GM10248 (cell line): Measurements from ENCODE around the gene TCF20.

Experiments
- CTCF ChIA-PET: fragments of 300-600 bp; sonication (Branson Sonifier 250); formaldehyde crosslinking; extraction: SDS; loops from one replicate; lab custom pipeline; 2021; ENCODE audit warnings: antibody characterized with exemption; lab: Yijun Ruan, JAX
- POLR2A ChIA-PET: fragments of 350-650 bp; sonication (Branson Sonifier 250); formaldehyde crosslinking; extraction: SDS; loops from one replicate; lab custom pipeline; 2020; ENCODE audit warnings: antibody characterized with exemption; lab: Yijun Ruan, JAX
- DNase-seq: peaks from one replicate; pipeline ENCODE4 v3.0.0; 2012; ENCODE audit errors: extremely low spot score
- TF ChIP-seq, protein P1 (sequence below): IDR thresholded peaks from 2 replicates; pipeline ENCODE4 v1.5.1; 2012; ENCODE audit warnings: mild to moderate bottlenecking, low read depth; ENCODE audit errors: extremely low read depth, missing control alignments, control extremely low read depth

Gene TCF20

DNA sequence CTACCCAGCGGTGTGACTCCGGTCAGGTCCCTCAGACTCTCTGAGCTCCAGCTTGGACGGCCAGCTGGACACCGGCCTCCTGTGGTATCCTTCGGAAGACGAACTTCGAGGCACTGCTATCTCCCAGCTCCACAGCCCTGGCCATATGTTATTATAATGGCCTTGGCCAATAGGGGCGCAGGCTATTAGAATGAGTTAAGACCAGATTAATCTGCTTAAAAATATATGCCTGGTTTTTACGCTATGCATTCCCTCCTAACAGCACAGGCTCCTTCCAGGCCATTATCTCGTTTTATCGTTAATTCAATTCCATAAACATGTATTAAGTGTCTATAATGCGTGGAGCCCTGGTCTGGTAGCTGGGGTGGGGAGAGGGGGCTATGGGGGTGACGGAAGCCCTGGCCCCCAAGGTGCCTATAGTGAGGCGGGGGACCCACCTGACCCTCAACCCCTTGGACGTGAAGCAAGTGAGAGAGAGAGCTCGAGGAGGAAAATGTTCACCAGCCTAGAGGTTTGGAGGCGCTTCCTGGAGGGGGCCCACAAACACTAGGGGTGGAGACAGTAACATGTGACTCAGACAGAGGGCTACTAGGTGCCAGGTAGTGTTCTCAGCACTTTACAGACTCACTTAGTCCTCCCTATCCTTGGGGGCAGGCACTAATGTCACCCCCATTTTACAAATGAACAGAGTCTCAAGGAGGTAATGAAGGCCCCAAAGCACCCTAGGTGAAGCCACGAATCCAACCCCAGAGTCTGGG is 37.5 kb upstream of the TCF20 start:
- DNase-seq: no peak
- CTCF ChIA-PET: interaction anchor here (1.1 kb wide), 1 partner anchor 16 kb away, joined by 3 read pairs; no protein-coding TSS in a partner anchor
- POLR2A ChIA-PET: no interaction called here
- TF ChIP-seq, protein P1, sequence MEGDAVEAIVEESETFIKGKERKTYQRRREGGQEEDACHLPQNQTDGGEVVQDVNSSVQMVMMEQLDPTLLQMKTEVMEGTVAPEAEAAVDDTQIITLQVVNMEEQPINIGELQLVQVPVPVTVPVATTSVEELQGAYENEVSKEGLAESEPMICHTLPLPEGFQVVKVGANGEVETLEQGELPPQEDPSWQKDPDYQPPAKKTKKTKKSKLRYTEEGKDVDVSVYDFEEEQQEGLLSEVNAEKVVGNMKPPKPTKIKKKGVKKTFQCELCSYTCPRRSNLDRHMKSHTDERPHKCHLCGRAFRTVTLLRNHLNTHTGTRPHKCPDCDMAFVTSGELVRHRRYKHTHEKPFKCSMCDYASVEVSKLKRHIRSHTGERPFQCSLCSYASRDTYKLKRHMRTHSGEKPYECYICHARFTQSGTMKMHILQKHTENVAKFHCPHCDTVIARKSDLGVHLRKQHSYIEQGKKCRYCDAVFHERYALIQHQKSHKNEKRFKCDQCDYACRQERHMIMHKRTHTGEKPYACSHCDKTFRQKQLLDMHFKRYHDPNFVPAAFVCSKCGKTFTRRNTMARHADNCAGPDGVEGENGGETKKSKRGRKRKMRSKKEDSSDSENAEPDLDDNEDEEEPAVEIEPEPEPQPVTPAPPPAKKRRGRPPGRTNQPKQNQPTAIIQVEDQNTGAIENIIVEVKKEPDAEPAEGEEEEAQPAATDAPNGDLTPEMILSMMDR: no peak

DNA sequence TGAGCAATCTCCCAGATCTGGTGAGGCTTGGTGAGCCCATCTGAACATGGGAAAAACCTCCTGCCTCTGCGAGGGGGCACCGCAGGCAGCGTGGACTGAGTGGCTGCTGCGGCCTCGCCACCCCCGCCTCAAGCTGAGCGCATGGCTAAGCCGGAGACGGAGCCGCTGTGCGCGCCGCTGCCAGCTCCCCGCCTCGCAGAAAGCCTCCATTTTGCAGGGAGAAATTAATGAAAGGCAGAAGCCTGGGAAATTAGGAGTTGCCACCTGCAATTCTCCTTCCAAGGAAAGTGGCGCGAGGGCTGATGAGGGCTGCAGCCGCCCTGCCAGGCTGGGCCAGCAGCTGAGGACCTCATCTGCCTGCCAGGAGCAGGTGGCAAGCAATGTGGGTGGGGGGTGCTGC is 35.6 kb upstream of the TCF20 start:
- TF ChIP-seq, protein P1: no peak
- no peak for DNase-seq
- ChIA-PET CTCF (no interaction called here), POLR2A (no interaction called here)

DNA sequence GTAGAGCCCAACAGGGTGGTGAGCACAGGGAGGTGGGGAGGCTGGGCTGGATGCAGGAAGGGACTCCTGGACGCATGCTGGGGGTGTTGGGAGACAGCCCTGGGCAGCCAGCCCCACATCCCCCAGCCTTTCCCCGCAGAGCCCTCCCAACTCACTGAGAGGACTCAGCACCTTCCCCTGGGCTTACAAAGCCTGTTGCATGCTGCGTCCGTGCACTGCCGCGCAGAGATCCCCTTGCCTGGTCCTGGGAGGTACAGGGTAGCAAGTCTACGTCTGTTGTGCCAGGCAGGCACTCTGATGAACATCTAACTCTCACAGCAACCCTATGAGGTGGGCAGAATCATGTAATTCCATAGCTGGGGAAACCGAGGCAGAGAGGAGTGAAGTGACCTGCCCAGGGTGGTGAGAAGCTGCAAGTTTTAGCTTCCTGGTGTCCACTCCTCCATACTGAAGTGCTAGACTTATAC is 33.9 kb upstream of the TCF20 start:
- POLR2A ChIA-PET: no interaction called here
- CTCF ChIA-PET: interaction anchor here (1.3 kb wide), 1 partner anchor 17 kb away, joined by 3 read pairs; no protein-coding TSS in a partner anchor
- TF ChIP-seq, protein P1: no peak
- DNase-seq: no peak

DNA sequence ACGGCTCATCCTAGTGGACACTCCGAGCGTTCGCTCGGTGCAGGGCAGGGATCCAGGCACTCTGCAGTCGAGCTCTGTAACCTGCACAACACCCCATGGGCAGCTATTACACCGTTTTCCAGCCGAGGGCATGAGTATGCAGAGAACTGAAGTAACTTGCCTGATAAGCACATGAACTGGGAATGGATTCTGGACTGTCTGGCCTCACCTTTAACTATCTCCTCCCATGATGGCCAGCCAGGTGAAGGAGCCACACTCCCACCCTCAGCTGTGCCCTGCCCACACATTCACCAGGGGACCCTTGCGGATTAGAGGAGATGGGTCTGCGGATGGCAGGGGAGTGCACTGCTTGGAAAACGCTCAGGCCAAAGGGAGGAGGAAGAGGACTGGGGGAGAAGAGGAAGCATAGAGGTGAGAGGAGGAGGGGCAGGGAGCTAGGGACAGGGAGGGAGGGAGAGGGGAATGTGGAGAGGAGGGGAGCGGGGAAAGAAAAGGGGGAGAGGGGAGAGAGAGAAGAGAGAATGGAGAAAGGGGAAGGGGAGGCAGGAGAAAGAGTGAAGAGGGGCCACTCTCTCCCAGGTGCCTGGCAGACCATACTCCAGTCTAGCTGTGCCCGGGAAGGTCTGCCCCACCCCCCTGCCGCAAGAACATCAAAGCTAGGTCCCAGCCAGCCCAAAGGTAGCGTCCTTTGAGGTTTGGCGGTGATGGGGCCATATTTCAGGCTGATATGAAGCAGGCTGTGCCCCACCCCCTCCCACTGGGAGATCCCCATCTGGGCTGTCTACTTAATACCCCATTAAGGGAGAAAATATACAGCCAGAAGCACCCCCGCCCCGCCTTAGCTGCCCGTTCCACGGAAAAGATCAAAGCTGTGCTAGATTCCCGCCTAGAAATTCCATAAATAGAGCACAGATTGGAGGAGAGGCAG is 33.2 kb upstream of the TCF20 start:
- ChIA-PET POLR2A (no interaction called here), CTCF (interaction anchor here (1.3 kb wide), 1 partner anchor 17 kb away, joined by 3 read pairs; no protein-coding TSS in a partner anchor)

DNA sequence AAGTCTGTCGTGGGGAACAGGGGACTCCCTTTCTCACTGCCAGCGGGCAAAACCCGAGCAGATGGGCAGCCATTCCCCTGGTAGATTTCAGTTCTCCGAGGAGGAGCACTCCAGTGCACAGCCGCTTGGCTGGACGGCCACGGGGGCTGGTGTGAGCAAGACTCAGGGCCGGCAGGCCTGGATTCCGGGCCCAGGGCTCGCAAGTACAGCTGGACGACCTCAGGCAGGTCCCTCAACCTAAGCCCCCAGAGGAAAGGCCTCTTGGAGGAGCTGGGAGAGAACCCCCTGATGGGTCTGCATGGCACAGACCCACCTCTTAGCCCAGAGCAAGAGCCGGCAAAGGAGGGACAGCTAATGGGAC is 31.3 kb upstream of the TCF20 start:
- ChIA-PET CTCF (no interaction called here), POLR2A (no interaction called here)
- TF ChIP-seq, protein P1: no peak
- no peak for DNase-seq

More for the DNA sequence above, 33.2 kb upstream of the TCF20 start:
- no peak for DNase-seq
- TF ChIP-seq, protein P1: no peak

DNA sequence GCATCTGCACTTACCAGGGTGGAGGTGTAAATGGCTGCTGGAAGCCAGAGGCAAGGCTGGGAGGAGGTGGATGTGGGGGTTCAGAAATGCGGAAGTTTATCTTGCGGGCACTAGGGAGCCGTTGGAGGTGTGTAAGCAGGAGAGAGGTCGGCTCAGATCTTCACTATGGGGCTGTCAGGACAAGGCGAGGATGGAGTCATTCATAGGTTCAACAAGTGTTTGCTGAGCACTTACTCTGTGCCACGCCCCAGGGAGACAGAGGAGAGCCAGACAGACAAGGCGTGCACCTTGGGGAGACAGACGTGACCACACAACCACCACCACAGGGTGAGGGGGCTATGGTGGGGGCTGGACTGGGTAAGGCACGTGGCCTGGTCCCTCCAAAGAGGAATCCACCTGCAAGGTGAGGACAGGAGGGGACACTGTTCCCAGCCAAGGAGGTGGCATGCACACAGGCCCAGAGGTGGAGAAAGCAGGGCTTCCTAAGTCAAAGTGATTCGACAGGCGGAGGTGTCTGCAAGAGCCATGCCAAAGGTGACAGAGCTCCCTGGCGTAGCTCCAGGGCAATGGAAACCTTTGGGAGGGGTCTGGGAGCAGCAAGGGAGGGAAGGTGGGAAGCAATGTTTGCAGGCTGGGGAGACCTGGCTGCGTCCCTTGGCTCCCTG is 30.8 kb upstream of the TCF20 start:
- TF ChIP-seq, protein P1: no peak
- ChIA-PET POLR2A (no interaction called here), CTCF (no interaction called here)
- no peak for DNase-seq
